GM03348 (cell line): Measurements from ENCODE around the gene ITGB7.
A peak's percentile ranks its signal among the peaks of the same experiment; 100 is the strongest.

ENCODE experiments used
- DNase-seq: peaks from one replicate; pipeline ENCODE4 v3.0.0; 2012; ENCODE audit warnings: low spot score

The ITGB7 gene

GRCh38 chr12:53196486-53196885 lies 10.6 kb downstream of the ITGB7 start:
- no peak for DNase-seq

- DNase-seq = no peak
These were observed 11.3 kb downstream of the ITGB7 start for GRCh38 chr12:53195516-53196420.

DNA sequence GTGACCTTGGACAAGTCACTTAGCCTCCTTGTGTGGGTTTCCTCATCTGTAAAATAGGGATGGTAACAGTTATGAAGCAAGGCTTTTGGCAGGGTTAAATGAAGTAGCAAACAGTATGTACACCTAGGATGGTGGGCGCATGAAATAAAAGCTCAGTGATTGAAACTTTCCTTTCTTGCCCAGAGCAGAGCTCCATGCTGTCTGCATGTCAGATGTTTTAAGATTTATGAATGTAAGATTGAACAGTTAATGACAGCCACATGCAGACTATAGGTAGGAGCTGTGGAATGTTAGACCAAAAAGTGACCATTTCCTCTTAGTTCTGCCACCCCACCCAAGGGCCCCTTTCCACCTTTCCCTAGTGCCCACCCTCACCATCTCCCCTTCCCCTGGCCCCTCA lies 12.1 kb downstream of the ITGB7 start:
- DNase-seq = no peak

DNA sequence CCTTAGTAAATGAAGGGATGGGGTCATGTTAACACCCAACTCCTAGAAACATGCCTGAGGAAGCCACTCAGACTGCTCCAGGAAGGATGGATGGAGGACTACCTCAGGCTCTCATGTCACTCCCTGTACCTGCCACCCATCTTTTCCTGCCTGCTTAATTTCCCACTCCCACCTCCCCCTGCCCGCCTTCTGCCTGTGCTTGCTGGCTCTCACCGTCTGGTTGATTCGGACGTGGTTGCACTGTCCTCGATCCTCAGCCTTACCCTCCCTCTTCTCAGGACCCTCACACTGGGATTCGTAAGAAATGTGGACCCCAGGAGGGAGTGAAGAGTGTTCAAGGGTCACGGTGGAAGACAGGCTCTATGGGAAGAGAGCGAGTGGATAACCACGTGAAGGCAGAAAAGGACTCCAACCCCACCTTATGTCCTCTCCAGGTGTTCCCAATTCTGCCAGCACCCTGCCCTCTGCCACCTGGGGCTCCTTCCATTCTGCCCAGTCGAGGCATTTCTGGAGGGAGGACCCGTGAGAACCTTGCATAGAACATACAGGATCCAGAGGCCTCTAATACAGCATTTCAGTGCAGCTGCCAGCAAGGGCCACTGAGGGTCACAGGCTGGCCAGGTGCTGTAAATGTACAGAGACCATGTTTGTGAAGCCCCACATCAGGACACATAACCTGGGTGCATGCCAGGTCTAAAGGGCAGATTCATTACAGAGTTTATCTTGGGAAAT lies 12.9 kb downstream of the ITGB7 start:
- DNase-seq = no peak

DNA sequence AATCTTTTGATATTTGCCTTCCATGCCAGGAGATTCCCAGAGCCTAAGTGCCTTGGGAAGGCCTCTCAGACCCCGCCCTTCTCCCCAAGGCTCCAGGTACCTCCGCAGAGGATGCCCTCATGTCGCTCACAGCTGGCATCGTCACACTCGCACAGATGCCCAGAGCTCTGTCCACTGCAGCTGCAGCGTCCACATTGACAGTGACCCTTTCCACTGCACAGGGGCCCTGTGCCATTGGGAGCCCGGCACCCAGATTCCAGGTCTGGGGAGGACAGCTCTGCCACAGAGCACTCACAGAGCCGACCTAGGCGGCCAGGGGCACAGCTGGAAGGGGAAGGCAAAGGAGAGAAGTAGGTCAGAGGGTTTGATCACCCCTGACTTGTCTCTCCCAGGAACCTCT lies 14.0 kb downstream of the ITGB7 start:
- DNase-seq = no peak

GRCh38 chr12:53192531-53193021 lies 14.5 kb downstream of the ITGB7 start:
- no peak for DNase-seq

DNA sequence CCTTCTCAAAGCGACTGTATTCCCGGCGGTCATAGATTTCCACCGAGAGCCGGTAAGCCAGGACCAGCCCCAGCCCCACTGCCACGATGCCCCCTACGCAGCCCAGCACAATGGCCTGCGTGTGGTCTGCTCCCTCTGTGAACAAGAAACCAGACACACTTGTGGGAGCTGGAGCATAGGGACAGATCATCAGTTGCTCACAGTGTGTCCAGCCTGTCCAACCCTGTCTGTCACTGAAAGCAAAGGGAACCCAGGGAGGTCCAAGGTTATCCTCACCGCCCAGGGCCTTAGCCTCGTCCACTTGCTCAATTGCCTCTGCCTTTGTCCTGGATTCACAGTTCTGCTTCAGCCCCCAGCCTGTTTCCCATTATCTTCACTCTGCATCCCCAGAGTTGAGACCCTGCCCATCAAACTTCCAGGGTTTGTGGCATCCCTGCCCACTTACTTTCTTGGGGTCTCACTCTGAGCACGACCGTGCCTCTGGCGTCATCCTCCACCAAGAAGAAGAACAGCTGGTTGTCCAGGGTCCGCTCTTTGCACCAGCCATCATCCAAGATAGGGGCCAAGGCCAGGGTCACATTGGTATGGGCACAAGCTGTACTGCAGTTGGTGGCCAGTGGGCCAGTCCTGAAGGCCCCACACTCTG lies 15.0 kb downstream of the ITGB7 start:
- no peak for DNase-seq

DNA sequence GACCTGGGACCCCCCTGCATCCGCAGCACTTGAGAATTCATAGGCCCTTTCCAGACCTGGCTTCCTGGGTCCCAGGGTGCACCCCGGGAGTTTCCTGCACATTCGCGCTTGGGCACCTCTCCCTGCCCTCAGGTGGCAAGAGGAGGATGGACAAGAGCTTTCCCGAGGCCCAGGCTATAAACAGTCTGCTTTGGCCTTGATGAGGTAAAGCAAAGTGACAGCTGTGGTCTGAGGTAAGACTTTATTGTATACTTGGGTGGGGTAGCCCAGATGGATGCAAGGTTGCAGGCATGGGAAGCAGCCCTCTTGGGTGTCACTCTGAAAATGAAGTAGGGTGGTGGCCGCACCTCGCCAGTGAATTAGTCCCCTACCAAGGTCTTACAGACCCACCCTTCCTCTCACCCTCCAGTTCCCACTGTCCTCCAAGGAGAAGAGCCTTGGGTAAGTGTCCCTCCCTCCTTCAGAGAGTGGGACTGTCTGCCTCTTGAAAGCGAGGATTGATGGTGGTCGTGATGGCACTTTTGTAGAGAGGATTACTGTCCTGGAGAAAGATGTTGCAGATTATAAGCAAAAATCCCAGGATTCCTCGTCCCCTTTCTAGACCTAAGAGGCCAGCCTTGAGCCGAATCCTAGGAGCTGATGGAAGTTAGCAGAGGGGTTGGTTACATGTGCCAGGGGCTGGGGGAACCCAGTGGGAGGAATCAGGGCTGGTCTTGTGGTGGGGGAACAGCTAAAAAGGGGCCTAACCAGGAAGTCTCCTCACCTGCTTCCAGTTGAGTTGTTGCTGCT lies 15.8 kb downstream of the ITGB7 start:
- no peak for DNase-seq

DNA sequence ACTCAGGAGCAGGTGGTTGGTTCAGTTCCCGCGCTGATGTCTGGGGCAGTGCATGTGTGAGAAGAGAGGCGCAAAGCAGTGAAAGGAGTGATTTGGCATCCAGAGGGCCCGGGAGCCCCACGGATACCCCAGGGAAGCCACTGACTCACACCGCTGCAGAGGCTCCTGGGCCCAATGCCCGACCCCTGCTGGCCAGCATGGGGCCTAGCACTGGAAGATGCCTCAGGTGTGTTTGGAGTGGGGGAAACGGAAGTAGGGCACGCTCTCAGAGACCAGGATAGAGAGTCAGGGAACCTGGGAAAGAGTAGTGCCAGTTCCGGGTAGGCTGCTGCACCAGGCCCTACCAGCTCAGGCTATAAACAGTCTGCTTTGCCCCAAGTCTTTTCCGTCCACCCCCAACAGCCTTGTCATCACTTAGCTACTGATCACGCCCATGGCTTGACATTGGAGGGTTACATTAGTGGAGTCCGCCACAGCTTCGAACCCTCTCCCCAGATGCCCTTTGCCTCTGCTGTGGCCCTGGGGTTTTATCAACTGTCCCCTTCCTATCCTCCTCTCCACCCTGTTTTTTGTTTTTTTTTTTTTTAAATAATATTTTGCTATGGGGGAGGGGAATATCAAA lies 16.8 kb downstream of the ITGB7 start:
- DNase-seq = peak; percentile 87

DNA sequence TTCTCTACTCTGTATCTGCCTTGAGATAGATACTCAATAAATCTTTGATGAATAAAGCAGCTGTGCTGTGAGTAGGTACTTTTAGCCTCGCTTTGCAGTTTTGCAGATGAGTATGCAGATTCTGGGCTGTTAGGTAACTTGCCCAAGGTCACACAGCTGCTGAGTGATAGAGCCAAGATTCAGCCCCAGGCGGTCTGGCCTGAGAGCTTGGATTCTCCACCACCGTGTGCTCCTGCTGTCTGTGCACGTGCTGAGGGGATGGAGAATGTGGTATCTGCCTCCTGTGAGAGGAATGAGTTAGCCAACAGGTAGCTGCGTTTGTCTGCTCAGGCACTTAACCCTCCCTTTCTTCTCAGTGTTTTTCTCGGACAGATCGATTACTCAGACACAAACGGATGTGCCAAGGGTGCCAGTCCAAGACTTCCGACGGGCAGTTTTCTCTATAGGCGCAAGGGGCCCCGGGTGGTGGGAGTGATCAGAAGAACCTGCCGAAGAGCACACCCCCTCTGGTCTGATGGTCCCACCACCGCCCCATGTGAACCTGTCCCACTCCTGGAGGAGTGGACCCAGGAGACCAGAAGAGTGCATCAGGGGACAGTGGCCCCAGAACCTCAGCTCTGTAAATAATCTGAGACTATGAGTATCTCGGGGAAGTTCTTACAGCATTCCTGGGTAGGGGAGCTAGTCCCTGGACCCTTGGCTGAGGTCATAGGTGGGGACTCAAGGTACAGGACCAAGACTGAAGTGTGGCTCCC lies 19.7 kb downstream of the ITGB7 start:
- no peak for DNase-seq

- DNase-seq = no peak
These were observed 20.3 kb downstream of the ITGB7 start for GRCh38 chr12:53186745-53187144.

GRCh38 chr12:53185582-53186153 lies 21.4 kb downstream of the ITGB7 start:
- DNase-seq = no peak

GRCh38 chr12:53184828-53185227 lies 22.2 kb downstream of the ITGB7 start:
- no peak for DNase-seq

DNA sequence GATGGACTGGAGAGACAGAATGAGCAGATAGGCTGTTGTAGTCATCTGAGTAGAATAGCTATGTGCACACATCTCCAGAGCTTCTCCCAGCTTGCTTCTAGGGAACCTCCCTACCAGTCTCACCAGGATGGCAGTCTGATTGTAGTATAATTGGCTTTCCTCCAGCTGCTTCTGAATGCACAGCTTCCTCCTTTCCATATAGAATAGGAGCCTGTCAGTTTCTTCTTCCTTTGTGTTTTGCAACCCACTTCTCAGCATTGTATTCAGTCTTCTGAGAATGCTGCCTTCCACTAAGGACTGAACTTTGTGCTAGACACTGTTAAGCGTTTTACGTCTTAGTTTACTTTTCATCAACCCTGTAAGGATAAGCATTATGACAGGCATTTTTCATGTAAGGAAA lies 24.1 kb downstream of the ITGB7 start:
- no peak for DNase-seq

- DNase-seq = no peak
These were observed 25.1 kb downstream of the ITGB7 start for GRCh38 chr12:53181935-53182334.

DNA sequence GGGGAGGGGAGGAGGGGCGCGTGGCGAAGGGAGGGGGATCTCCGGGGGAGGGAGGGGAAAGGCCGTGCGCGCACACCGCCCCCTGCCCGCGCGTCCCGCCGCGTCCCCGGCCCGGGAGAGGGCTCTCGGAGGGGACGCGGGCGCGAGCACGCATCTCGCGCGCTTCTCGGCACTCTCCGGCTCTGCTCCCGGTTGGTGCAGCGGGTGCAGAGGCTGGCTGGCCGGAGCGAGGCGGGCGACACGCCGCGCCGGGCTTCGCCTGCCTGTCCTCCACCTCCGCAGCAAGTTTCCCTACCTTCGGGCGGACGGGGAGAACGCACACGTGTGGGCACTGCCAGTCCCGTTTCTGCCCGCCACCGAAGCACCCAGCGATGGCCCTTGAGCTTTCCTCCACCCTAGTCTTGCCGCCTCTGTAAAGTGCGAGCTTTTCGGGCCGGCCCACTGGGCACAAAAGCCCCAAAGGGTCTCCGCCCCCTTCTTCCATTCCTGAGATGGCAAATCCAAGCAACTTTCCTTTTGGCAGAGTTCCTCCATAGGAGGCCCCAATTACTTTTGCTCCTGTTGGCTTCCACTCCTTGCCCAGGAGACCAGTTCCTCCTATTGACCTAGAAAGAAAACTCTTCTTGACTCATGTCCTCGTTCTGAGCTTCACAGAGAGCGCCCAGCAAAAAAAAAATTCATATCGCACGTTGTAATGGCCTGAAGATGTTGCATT lies 26.0 kb downstream of the ITGB7 start:
- peak; percentile 90 for DNase-seq

- peak; percentile 99 for DNase-seq
These were observed 26.7 kb downstream of the ITGB7 start, which contains the start of the genes CSAD and ZNF740 for GRCh38 chr12:53180220-53180930. Gene CSAD (minus strand): TSS chr12:53180925. CDS start chr12:53173470, 7,455 bp downstream. Gene ZNF740 (plus strand): TSS chr12:53180722. CDS start chr12:53181984, 1,262 bp downstream.

- DNase-seq = peak; percentile 45
These were observed 27.3 kb downstream of the ITGB7 start for GRCh38 chr12:53179687-53180219.
